ENCODE measurements around the gene POLR3K. TPM values are rescaled to one million over a fixed set of nuclear protein-coding genes. Genes with fewer than 3 reads are reported as not detected.
"Not testable (repeated sequence)": the region's sequence is repeated elsewhere in the genome, so short reads cannot be mapped to it uniquely, and the experiment has no call there.

Gene POLR3K
- polyA plus RNA-seq, 2 of the 4 experiments (the other 2 are of a cell fraction): 47.6 to 50.9 TPM

DNA sequence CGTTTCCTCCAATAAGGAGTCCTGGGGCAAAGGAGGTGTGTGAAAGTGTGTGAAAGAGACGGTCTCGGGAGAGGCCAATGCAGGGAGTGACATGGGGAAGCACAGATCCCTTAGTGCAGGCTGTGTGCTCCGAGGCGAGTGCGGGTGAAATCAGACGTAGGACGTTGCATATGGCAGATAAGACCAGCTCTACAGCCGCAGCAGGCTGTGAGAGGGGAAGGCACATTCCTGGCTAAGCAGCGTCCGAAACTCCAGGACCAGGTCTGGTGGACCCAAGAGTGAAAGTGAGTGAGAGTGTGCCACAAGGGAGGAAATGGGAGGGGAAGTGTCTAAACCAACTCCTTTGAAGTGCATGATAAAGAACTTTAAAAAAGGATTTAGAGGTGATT, 11.3 kb downstream of the POLR3K start (continued):
- TF ChIP-seq ELK1 (IDR thresholded peaks at IDR 0.05; ENCODE audit: low read depth, low read length): no peak

DNA sequence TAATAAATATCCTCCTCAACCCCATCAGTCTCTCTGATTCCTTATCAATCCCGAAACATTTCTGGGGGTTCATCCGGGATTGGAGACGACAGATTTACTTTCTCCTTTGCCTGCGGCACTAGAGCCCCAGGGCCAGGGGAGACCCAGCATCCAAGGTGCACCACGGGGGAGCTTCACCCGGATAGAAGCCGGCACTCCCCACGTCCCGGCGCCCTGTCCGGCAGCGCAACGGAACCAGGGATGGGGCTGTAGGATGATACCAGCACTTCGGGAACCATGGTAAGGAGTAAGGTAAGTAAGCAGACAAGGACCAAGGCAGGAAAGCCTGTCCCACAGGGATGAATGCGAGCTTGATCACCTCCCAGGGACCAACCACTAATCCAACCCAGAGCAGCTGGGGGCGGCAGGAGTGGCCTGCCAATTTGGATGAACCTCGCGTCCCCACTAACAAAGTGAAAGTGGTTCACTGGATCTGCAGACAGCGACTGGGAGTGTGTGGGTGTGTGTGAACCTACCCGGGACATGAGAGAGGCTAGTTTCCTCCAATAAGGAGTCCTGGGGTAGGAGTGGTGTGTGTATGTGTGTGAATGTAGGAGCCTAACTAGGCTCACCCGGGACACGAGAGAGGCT, 11.9 kb downstream of the POLR3K start:
- CTCF ChIA-PET: interaction anchor here (1.2 kb wide), 1 partner anchor 22 kb away, joined by 3 read pairs; no protein-coding TSS in a partner anchor
- H3K27ac ChIP-seq: no peak overlapping the region
- FAIRE-seq (no peak), ATAC-seq (no peak), DNase-seq (ENCODE audit: low read depth in 1 of 2, low spot score in 1 of 2) (no peak)
- no peak overlapping the region for H3K4me2 ChIP-seq
- TF ChIP-seq, protein P1, sequence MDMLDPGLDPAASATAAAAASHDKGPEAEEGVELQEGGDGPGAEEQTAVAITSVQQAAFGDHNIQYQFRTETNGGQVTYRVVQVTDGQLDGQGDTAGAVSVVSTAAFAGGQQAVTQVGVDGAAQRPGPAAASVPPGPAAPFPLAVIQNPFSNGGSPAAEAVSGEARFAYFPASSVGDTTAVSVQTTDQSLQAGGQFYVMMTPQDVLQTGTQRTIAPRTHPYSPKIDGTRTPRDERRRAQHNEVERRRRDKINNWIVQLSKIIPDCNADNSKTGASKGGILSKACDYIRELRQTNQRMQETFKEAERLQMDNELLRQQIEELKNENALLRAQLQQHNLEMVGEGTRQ (IDR thresholded peaks at IDR 0.05): no peak
- TF ChIP-seq RFX5 (IDR thresholded peaks at IDR 0.05) (no peak), BHLHE40 (IDR thresholded peaks at IDR 0.05; ENCODE audit: low read depth, low read length) (no peak), FOSB (CRISPR knock-in tag; IDR thresholded peaks at IDR 0.05) (no peak), MAZ (IDR thresholded peaks at IDR 0.05; ENCODE audit: borderline replicate concordance, low read depth, low read length) (no peak), CEBPB (IDR thresholded peaks at IDR 0.05) (no peak)
- H3K4me3 ChIP-seq: no peak overlapping the region
- 95% methylated on average over 19 of the region's 22 CpGs for WGBS (ENCODE audit: missing lambda C conversion rate)
- peaks cover 16% of the 10 kb centered on the region; the same call in 2 of the 3 replicates for H3K4me1 ChIP-seq
- POLR2A ChIA-PET: no interaction called here
- no peaks in the 10 kb centered on the region for H3K9me3 ChIP-seq

DNA sequence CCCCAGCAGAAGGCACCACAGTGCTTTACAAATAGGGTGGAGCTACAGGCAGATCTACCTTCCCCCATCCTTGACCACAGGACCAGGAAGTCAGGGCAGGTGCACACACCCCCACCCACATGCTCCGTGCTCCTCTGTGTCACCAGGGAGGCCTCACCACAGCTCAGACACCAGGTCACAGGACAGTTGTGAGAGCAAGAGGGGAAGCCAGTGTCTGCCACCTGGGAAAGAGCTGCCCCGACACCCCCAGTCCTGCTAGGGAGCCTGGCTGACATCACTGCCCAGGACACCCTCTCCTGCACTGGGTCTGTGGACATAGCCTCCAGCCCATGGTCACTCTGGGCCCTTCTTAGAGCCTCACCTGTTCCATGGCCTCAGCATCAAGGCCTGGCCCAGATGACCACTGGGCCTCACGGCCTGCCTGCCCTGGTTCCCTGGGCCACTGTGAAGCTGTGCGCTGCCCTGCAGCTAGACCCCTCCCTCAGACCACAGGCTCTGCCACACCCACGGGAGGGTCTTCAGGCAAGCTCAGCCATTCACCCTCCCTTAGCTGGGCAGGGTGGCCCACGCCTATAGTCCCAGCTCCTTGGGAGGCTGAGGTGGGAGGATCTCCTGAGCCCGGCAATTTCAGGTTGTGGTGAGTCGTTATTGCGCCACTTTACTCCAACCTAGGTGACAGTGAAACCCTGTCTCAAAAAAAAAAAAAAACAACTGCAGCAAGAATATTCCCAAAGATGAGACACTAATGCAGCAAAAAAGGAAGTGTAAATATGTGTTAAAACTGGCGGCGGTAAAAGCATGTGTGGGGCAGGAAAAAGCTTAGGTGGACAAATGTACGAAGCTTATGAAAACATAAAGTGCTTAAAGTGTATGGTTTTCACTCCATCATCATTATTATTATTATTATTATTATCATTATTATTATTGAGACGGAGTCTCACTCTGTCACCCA, 14.2 kb downstream of the POLR3K start:
- H3K4me2 ChIP-seq: no peak overlapping the region
- POLR2A ChIA-PET: no interaction called here
- TF ChIP-seq CBX2 (IDR thresholded peaks at IDR 0.05; ENCODE audit: borderline replicate concordance, low read depth) (no peak), CEBPB (IDR thresholded peaks at IDR 0.05) (0 out of 4 replicates have a peak, but pooled peaks of 1 of the 2 experiments have one; percentile 14), SREBF2 (IDR thresholded peaks at IDR 0.05) (no peak), JUN (IDR thresholded peaks at IDR 0.05) (no peak), RNF2 (IDR thresholded peaks at IDR 0.05; ENCODE audit: borderline replicate concordance, low read depth) (no peak), KDM1A (IDR thresholded peaks at IDR 0.05; ENCODE audit: low read depth) (no peak), TFCP2L1 (CRISPR knock-in tag; IDR thresholded peaks at IDR 0.05) (no peak), HOXB13 (CRISPR knock-in tag; IDR thresholded peaks at IDR 0.05; ENCODE audit: low read depth) (no peak)
- TF ChIP-seq, protein P2, sequence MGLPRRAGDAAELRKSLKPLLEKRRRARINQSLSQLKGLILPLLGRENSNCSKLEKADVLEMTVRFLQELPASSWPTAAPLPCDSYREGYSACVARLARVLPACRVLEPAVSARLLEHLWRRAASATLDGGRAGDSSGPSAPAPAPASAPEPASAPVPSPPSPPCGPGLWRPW (IDR thresholded peaks at IDR 0.05): no peak
- H3K27ac ChIP-seq: no peak overlapping the region
- CTCF ChIA-PET: interaction anchor here (0.7 to 1.2 kb wide), 3 partner anchors 14 to 141 kb away, joined by 3 to 4 read pairs (median 4); partner anchors contain the start of genes HBQ1, POLR3K and SNRNP25
- FAIRE-seq: no peak
- no peaks in the 10 kb centered on the region for H3K9me3 ChIP-seq
- WGBS (ENCODE audit: missing lambda C conversion rate): 88% methylated on average over 12 of the region's 13 CpGs
- H3K4me3 ChIP-seq: no peak overlapping the region
- ATAC-seq: no peak
- no peaks in the 10 kb centered on the region for H3K4me1 ChIP-seq
- DNase-seq (ENCODE audit: low read depth in 1 of 2, low spot score in 1 of 2): no peak

DNA sequence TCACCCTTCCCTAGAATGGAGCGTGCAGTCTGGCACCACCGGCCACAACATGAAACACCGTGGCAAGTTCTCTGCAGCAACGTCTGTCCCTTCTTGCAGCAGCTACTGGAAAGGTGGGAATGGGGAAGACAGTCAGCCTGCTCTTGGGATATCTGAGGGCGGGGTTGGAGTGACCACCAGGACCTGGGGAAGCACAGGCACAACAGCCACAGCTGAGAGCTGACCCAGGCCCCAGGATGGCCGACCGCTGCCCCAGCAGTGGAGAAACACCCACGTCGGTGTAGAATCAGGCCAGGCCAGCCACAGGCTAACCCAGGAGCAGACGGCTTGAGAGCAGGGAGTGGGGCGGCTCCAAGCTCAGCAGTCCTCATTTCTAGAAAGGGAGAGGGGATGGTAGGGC, 15.2 kb downstream of the POLR3K start:
- WGBS (ENCODE audit: missing lambda C conversion rate): 89% methylated on average over 11 of the region's 11 CpGs
- H3K4me1 ChIP-seq; POLR2A ChIA-PET; DNase-seq (ENCODE audit: low read depth in 1 of 2, low spot score in 1 of 2); H3K27ac ChIP-seq; FAIRE-seq; H3K9me3 ChIP-seq; ATAC-seq; H3K4me2 ChIP-seq; H3K4me3 ChIP-seq: not testable (repeated sequence)
- CTCF ChIA-PET: interaction anchor here (1.2 kb wide), 1 partner anchor 58 kb away, joined by 4 read pairs; no protein-coding TSS in a partner anchor
